GM21737 (cell line): ENCODE results near the gene RFXANK.
"Not testable (repeated sequence)": the region's sequence is repeated elsewhere in the genome, so short reads cannot be mapped to it uniquely, and the experiment has no call there.

Experiments
- ATAC-seq: cut with Tn5 transposase; IDR thresholded peaks from one replicate; pipeline ENCODE4 v1.9.1; 2021; ENCODE audit warnings: mild to moderate bottlenecking, moderate library complexity; ENCODE audit not compliant: unreplicated experiment

The RFXANK gene

GRCh38 chr19:19192078-19192882 is at the start of gene RFXANK, which contains the start of gene BORCS8:
Gene RFXANK, plus strand, starts transcription at chr19:19192258. Its CDS starts 1,689 bp downstream, at chr19:19193947.
Gene BORCS8, minus strand, starts transcription at chr19:19192152. Its CDS starts 35 bp downstream, at chr19:19192117.
- ATAC-seq, result peak; percentile 75

- ATAC-seq, result no peak
Measured at GRCh38 chr19:19142347-19142746, 49.7 kb upstream of the RFXANK start.

- no peak for ATAC-seq
Measured at GRCh38 chr19:19145281-19145680, 46.8 kb upstream of the RFXANK start.

GRCh38 chr19:19145684-19146608 is 46.1 kb upstream of the RFXANK start:
- peak; percentile 58 for ATAC-seq

GRCh38 chr19:19146865-19147264 is 45.2 kb upstream of the RFXANK start:
- ATAC-seq, result no peak

- no peak for ATAC-seq
Measured at GRCh38 chr19:19147344-19147743, 44.7 kb upstream of the RFXANK start.

GRCh38 chr19:19148504-19148903 is 43.6 kb upstream of the RFXANK start:
- not testable (repeated sequence) for ATAC-seq

GRCh38 chr19:19149435-19149834 is 42.6 kb upstream of the RFXANK start:
- ATAC-seq, result no peak

GRCh38 chr19:19151418-19151817 is 40.6 kb upstream of the RFXANK start:
- peak; percentile 54 for ATAC-seq

- no peak for ATAC-seq
Measured at GRCh38 chr19:19152668-19153384, 39.2 kb upstream of the RFXANK start.

GRCh38 chr19:19154768-19155494 is 37.1 kb upstream of the RFXANK start:
- ATAC-seq, result no peak

- peak; percentile 49 for ATAC-seq
Measured at GRCh38 chr19:19155495-19156219, 36.4 kb upstream of the RFXANK start.

- ATAC-seq, result no peak
Measured at GRCh38 chr19:19157808-19158207, 34.2 kb upstream of the RFXANK start.

- ATAC-seq, result no peak
Measured at GRCh38 chr19:19159534-19159933, 32.5 kb upstream of the RFXANK start.

GRCh38 chr19:19160461-19161035 is 31.5 kb upstream of the RFXANK start:
- ATAC-seq, result no peak

GRCh38 chr19:19162495-19162894 is 29.6 kb upstream of the RFXANK start:
- ATAC-seq, result no peak

- no peak for ATAC-seq
Measured at GRCh38 chr19:19165396-19165795, 26.7 kb upstream of the RFXANK start.

- no peak for ATAC-seq
Measured at GRCh38 chr19:19167612-19168011, 24.4 kb upstream of the RFXANK start.
